ENCODE measurements around the gene COA6. TPM values are rescaled to one million over a fixed set of nuclear protein-coding genes. Genes with fewer than 3 reads are reported as not detected.

The COA6 gene
- total and polyA plus RNA-seq, 2 of the 8 experiments (the other 6 are each of a cell fraction or from before 2014, with no cell fraction given), result 22.9 to 44.9 TPM

GRCh38 chr1:234362558-234362957 lies 10.7 kb upstream of the COA6 start:
- H3K4me2 ChIP-seq (ENCODE audit: insufficient read depth in 1 of 2, low read depth in 2 of 2, low read length in 2 of 2), result no peak overlapping the region
- H3K4me1 ChIP-seq (replicated peaks in 1 of 4; ENCODE audit: control insufficient read depth in 3 of 4, insufficient read depth in 4 of 4, low read length in 3 of 4), result no peaks in the 10 kb centered on the region
- H3K56ac ChIP-seq (replicated peaks; ENCODE audit: insufficient read length, low read depth, low read length), result no peak overlapping the region
- H4K91ac ChIP-seq (replicated peaks; ENCODE audit: insufficient read length, low read length), result no peak overlapping the region
- no peak overlapping the region for H3K27ac ChIP-seq (ENCODE audit: low read depth, low read length)
- no peak for DNase-seq (ENCODE audit: low read depth in 1 of 2, low spot score in 2 of 2)
- no peak overlapping the region for H2BK5ac ChIP-seq (ENCODE audit: low read depth, low read length)
- H2BK12ac ChIP-seq (ENCODE audit: low read depth, low read length), result no peak overlapping the region
- no peak overlapping the region for H3K14ac ChIP-seq (ENCODE audit: insufficient read length)
- FAIRE-seq, result no peak
- H3K4me3 ChIP-seq (ENCODE audit: extremely low read depth in 1 of 4, insufficient read depth in 2 of 4, low read depth in 3 of 4, low read length in 4 of 4), result no peak overlapping the region
- H3K79me2 ChIP-seq (ENCODE audit: control insufficient read depth in 1 of 2, insufficient read depth in 2 of 2, low read length in 2 of 2), result no peaks in the 10 kb centered on the region
- H3K9me3 ChIP-seq (ENCODE audit: insufficient read depth in 2 of 2, low read depth in 1 of 2, low read length in 1 of 2), result no peaks in the 10 kb centered on the region
- H2BK120ac ChIP-seq (replicated peaks; ENCODE audit: low read depth, low read length), result no peak overlapping the region
- H3K23ac ChIP-seq (ENCODE audit: insufficient read length), result no peak overlapping the region
- no peak overlapping the region for H3K4ac ChIP-seq (replicated peaks; ENCODE audit: insufficient read length, low read depth, low read length)
- H3K27me3 ChIP-seq (replicated peaks in 1 of 4; ENCODE audit: control insufficient read depth in 3 of 4, extremely low read depth in 1 of 4, insufficient read depth in 3 of 4, low read length in 3 of 4), result no peaks in the 10 kb centered on the region
- no peak overlapping the region for H3K9ac ChIP-seq (replicated peaks in 1 of 4; ENCODE audit: extremely low read depth in 1 of 4, low read depth in 3 of 4, low read length in 3 of 4)
- H2BK15ac ChIP-seq (ENCODE audit: low read length), result no peak overlapping the region
- CTCF ChIA-PET (ENCODE audit: partially characterized antibody), result no interaction called here
- no peak overlapping the region for H4K5ac ChIP-seq (ENCODE audit: insufficient read length, low read depth, low read length)
- H4K20me1 ChIP-seq (replicated peaks in 1 of 2; ENCODE audit: control insufficient read depth in 1 of 2, insufficient read depth in 2 of 2, low read length in 2 of 2), result no peaks in the 10 kb centered on the region
- no peak overlapping the region for H2BK20ac ChIP-seq (ENCODE audit: low read length)
- no peaks in the 10 kb centered on the region for H3K79me1 ChIP-seq (ENCODE audit: low read depth, low read length)
- no peaks in the 10 kb centered on the region for H3K36me3 ChIP-seq (ENCODE audit: control insufficient read depth in 2 of 4, insufficient read depth in 4 of 4, low read length in 3 of 4)
- no peak overlapping the region for H2AK5ac ChIP-seq (ENCODE audit: low read depth, low read length)
- H3K18ac ChIP-seq (ENCODE audit: extremely low read depth, low read length), result no peak overlapping the region
- 78% methylated on average over 2 of the region's 2 CpGs; no CpG with 5 or more reads in 1 of the 2 experiments for WGBS, 2 experiments (ENCODE audit: extremely low coverage in 1 of 2, insufficient coverage in 1 of 2, insufficient read length in 1 of 2, insufficient replicate concordance in 2 of 2, low coverage in 1 of 2, low lambda C conversion rate in 2 of 2, missing lambda C conversion rate in 1 of 2)
- H3K23me2 ChIP-seq (ENCODE audit: low read depth, low read length), result no peaks in the 10 kb centered on the region
- POLR2A ChIA-PET (ENCODE audit: partially characterized antibody), result interaction anchor here (2.4 kb wide), 1 partner anchor 11 kb away, joined by 7 read pairs; the partner anchor contains the start of gene COA6
- no peak overlapping the region for H2AFZ ChIP-seq (ENCODE audit: low read length)
- no peak overlapping the region for H4K8ac ChIP-seq (ENCODE audit: extremely low read depth, insufficient read depth, low read length)
- TF ChIP-seq ATF3 (IDR thresholded peaks at IDR 0.05; ENCODE audit: insufficient read depth, low read depth, low read length) (no peak), ATF2 (IDR thresholded peaks at IDR 0.05; ENCODE audit: low read length) (no peak), CEBPB (IDR thresholded peaks at IDR 0.05; ENCODE audit: low read depth, low read length) (no peak), CHD2 (IDR thresholded peaks at IDR 0.05; ENCODE audit: low read length) (no peak), BCL11A (IDR thresholded peaks at IDR 0.05; ENCODE audit: low read depth in 2 of 2, low read length in 2 of 2) (no peak), TAF7 (optimal IDR thresholded peaks at IDR 0.05; ENCODE audit: borderline replicate concordance, low read depth, low read length) (no peak), SP1 (IDR thresholded peaks at IDR 0.05; ENCODE audit: low read depth, low read length) (no peak)

All from H1 (cell line).